ENCODE measurements around the gene TIMM13. TPM values are rescaled to one million over a fixed set of nuclear protein-coding genes. Genes with fewer than 3 reads are reported as not detected.

Gene TIMM13
- total RNA-seq, 1 donor from 2014 or later: 185 TPM

DNA sequence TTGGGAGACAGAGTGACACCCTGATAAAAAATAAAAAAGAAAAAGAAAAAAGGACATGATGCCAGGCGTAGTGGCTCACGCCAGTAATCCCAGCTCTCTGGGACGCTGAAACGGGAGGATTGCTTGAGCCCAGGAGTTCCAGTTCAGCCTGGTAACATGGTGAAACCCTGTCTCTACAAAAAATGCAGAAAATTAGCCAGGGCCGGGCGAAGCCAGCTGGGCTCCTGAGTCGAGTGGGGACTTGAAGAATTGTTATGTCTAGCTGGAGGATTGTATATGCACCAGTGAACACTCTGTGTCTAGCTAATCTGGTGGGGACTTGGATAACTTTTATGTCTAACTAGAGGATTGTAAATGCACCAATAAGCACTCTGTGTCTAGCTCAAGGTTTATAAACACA is 35.0 kb downstream of the TIMM13 start:
- intact Hi-C loops (cut with micrococcal nuclease): loop anchor here (5.0 kb wide), 1 partner anchor 105 kb away; no protein-coding TSS in a partner anchor
- no peaks in the 10 kb centered on the region for H3K36me3 Mint-ChIP-seq (ENCODE audit: low read depth)
- H3K27me3 Mint-ChIP-seq (ENCODE audit: insufficient read depth): peaks cover under 1% of the 10 kb centered on the region
- no peak overlapping the region for H3K27ac Mint-ChIP-seq
- H3K4me1 Mint-ChIP-seq (ENCODE audit: low read depth): peaks cover 5% of the 10 kb centered on the region
- no peak for DNase-seq (ENCODE audit: low spot score)
- no peak overlapping the region for H3K4me3 Mint-ChIP-seq
- H3K9me3 Mint-ChIP-seq: no peaks in the 10 kb centered on the region

DNA sequence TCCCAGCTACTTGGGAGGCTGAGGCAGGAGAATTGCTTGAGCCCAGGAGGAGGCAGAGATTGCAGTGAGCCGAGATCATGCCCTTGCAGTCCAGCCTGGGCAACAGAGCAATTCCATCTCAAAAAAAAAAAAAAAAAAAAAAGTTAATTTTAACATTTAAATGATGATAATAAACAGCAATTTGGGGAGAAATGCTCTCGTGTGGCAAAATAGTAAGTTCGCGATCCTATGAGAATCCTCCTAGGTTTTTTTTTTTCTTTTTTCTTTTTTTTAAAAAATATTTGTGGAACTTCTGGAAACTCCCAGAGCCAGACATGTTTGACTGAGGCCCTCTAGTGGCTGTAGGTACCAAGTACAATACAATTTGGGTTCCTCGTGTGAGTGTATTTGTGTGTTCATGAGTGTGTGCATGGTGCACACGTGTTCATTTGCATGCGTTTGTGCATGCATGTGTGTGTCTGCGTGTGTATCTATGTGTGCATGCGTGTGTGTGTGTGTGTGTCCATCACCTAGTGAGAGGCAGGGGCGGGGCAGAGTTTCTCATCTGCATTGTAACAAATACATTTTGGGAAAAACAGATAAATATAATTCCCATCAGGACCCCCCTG is 36.2 kb downstream of the TIMM13 start:
- intact Hi-C loops (cut with micrococcal nuclease): loop anchor here (1.0 to 5.0 kb wide), 4 partner anchors 64 to 235 kb away; partner anchors contain the start of genes PLEKHJ1 and SF3A2
- Mint-ChIP-seq H3K9me3 (no peaks in the 10 kb centered on the region), H3K36me3 (ENCODE audit: low read depth) (no peaks in the 10 kb centered on the region), H3K4me3 (no peak overlapping the region), H3K27me3 (ENCODE audit: insufficient read depth) (peaks cover 2% of the 10 kb centered on the region), H3K27ac (no peak overlapping the region), H3K4me1 (ENCODE audit: low read depth) (peaks cover 5% of the 10 kb centered on the region)
- peak; percentile 29 for DNase-seq (ENCODE audit: low spot score)

DNA sequence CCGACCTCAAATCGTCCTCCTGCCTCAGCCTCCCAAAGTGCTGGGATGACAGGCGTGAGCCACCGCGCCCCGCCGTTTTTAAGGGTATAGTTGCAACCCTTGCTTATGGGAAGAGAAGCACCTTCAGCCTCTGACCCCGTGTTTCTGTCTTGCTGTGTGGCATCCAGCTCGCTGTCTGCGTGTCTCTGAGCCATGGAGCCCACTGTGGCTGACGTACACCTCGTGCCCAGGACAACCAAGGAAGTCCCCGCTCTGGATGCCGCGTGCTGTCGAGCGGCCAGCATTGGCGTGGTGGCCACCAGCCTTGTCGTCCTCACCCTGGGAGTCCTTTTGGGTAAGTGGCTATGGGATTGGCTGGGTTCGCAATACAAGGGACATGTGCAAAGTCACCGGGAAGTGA is 37.8 kb downstream of the TIMM13 start:
- no peak for DNase-seq (ENCODE audit: low spot score)
- intact Hi-C loops (cut with micrococcal nuclease): no loop called here
- H3K36me3 Mint-ChIP-seq (ENCODE audit: low read depth): no peaks in the 10 kb centered on the region
- no peak overlapping the region for H3K27ac Mint-ChIP-seq
- peaks cover 2% of the 10 kb centered on the region for H3K27me3 Mint-ChIP-seq (ENCODE audit: insufficient read depth)
- no peaks in the 10 kb centered on the region for H3K9me3 Mint-ChIP-seq
- H3K4me3 Mint-ChIP-seq: no peak overlapping the region
- H3K4me1 Mint-ChIP-seq (ENCODE audit: low read depth): peaks cover 5% of the 10 kb centered on the region

DNA sequence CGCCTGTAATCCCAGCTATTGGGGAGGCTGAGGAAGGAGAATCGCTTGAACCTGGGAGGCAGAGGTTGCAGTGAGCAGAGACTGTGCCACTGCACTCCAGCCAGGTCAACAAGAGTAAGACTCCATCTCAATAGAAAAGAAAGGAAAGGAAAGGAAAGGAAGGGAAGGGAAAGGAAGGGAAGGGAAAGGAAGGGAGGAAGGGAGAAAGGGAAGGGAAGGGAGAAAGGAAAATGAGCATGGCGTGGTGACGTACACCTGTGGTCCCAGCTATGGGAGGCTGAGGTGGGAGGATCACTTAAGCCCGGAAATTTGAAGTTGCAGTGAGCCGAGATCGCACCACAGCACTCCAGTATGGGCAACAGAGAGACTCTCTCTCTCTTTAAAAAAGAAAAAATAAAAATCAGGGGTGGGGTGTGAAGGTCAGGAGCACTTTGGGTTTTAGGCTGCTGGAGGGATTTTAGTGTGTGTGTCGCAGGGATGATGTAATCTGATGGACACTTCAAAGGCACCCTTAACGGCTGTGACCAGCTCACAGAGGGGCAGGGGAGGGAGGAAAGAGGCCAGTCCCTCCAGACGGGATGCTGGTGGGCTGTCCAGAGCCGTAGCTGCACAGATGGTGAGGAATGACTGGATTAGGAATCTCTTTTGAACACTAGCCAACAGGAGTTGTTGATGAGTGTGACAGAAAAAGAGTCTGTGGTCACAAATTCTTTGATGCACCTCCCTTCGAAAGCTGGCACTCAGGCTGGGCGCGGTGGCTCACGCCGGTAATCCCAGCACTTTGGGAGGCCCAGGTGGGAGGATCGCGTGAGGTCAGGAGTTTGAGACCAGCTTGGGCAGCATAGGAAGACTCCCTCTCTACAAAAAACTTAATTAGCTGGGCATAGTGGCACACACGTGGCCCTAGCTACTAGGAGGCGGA is 39.8 kb downstream of the TIMM13 start:
- DNase-seq (ENCODE audit: low spot score): no peak
- no peaks in the 10 kb centered on the region for H3K36me3 Mint-ChIP-seq (ENCODE audit: low read depth)
- peaks cover 5% of the 10 kb centered on the region for H3K4me1 Mint-ChIP-seq (ENCODE audit: low read depth)
- peaks cover 3% of the 10 kb centered on the region for H3K27me3 Mint-ChIP-seq (ENCODE audit: insufficient read depth)
- H3K9me3 Mint-ChIP-seq: no peaks in the 10 kb centered on the region
- intact Hi-C loops (cut with micrococcal nuclease): no loop called here
- H3K27ac Mint-ChIP-seq: no peak overlapping the region
- H3K4me3 Mint-ChIP-seq: no peak overlapping the region

DNA sequence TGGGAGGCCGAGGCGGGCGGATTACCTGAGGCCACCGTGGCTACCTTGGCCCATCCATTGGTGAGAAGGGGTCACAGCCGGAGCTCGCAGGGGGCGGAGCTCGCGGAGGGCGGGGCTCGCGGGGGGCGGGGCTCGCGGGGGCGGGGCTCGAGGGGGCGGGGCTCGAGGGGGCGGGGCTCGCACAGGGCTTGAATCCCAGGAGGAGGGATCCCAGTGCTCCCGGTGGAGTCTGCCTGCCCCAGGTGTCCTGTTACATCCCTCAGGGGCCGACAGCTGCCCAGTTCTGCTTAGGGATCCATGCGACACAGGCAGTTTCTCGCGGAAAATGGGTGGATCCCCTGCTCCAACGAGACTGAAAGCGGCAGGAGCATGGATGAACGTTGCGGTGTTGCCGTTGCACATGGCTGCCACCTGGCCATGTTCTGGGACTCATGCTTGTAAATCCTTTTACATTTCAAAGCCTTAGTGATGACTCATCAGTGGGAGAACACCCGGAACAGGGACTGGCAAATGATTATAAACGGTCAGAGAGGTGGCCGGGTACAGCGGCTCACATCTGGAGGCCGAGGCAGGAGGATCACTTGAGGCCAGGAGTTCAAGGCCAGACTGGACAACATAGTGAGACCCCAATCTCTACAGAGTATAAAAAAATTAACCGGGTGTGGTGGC is 42.2 kb downstream of the TIMM13 start:
- Mint-ChIP-seq H3K27ac (no peak overlapping the region), H3K9me3 (peaks cover 13% of the 10 kb centered on the region), H3K4me3 (no peak overlapping the region), H3K27me3 (ENCODE audit: insufficient read depth) (peaks cover 3% of the 10 kb centered on the region), H3K36me3 (ENCODE audit: low read depth) (no peaks in the 10 kb centered on the region), H3K4me1 (ENCODE audit: low read depth) (no peaks in the 10 kb centered on the region)
- intact Hi-C loops (cut with micrococcal nuclease): no loop called here
- no peak for DNase-seq (ENCODE audit: low spot score)

DNA sequence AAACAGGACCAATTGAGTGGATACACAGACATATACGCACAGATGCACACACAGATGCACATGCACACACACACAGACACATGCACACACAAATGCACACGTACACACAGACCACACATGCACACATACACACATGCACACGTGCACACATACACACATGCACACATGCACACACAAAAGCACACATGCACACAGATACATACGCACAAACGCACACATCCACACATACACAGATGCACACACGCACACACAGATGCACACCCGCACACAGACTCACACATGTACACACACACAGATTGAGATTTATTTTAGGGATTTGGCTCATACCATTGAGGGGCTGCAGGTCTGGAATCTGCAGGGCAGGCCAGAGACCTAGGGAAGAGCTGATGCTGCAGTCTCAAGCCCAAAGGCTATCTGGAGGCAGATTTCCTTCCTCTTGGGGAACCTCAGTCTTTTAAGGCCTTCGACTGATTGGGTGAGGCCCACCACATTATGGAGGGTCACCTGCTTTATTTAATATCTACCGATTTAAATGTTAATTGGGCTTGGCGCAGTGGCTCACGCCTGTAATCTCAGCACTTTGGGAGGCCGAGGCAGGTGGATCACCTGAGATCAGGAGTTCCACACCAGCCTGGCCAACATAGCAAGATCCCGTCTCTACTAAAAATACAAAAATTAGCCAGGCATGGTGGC is 44.7 kb downstream of the TIMM13 start:
- H3K9me3 Mint-ChIP-seq: peaks cover 25% of the 10 kb centered on the region
- no peak overlapping the region for H3K27ac Mint-ChIP-seq

DNA sequence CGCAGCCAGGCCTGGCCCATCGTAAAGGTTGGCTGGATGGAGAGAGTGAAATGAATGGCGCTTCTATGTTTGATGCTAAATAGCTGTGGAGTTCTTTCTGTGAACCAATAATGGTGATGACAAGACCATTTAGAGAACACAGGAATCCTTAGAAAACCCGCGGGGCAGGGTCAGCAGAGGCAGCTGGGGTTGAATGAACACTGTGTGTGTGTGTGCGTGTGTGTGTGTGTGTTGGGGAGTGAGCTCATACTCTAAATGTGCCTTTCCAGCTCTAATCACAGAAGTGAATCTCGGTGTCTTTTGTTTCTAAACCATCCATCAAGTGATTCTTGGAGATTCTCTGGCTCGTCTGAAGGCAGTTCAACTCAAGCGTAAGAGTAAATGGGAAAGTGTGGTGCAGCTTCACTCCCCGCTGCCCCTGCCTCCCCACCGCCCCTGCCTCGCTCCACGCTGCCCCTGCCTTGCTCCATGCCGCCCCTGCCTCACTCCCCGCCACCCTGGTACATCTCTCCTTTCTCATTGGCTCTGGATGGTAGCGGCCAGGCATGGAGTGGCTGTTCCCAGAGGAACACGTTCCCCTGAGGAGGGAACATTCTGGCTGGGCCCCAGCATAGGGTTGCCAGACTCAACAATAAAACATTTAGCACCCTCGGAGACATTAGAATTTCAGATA is 46.1 kb downstream of the TIMM13 start:
- Mint-ChIP-seq H3K27ac (no peak overlapping the region), H3K9me3 (peaks cover 25% of the 10 kb centered on the region), H3K4me1 (ENCODE audit: low read depth) (no peaks in the 10 kb centered on the region), H3K36me3 (ENCODE audit: low read depth) (peaks cover 6% of the 10 kb centered on the region), H3K27me3 (ENCODE audit: insufficient read depth) (peaks cover 1% of the 10 kb centered on the region), H3K4me3 (no peak overlapping the region)
- no peak for DNase-seq (ENCODE audit: low spot score)
- intact Hi-C loops (cut with micrococcal nuclease): no loop called here

More for the DNA sequence above, 44.7 kb downstream of the TIMM13 start:
- H3K27me3 Mint-ChIP-seq (ENCODE audit: insufficient read depth): peaks cover 3% of the 10 kb centered on the region
- no peaks in the 10 kb centered on the region for H3K4me1 Mint-ChIP-seq (ENCODE audit: low read depth)
- no peak overlapping the region for H3K4me3 Mint-ChIP-seq
- intact Hi-C loops (cut with micrococcal nuclease): no loop called here
- H3K36me3 Mint-ChIP-seq (ENCODE audit: low read depth): peaks cover 6% of the 10 kb centered on the region
- no peak for DNase-seq (ENCODE audit: low spot score)

DNA sequence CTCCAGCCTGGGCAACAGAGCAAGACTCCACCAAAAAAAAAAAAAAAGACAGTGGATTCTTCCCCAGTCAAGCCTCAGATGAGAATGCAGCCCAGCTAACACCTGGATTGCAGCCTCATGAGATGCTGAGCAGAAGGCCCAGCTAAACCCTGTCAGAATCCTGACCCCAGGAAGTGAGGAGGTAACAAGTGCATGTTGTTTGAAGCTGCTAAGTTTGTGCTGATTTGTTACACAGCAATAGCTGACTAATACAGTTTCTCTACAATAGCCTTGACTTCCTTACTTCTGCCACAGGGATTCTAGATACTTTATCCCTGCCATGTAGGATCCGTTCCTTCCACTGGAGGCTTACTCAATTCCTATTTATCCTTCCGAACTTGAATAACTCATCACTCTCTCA is 46.8 kb downstream of the TIMM13 start:
- intact Hi-C loops (cut with micrococcal nuclease): no loop called here
- DNase-seq (ENCODE audit: low spot score): no peak
- Mint-ChIP-seq H3K4me3 (no peak overlapping the region), H3K36me3 (ENCODE audit: low read depth) (peaks cover 6% of the 10 kb centered on the region), H3K27me3 (ENCODE audit: insufficient read depth) (peaks cover 1% of the 10 kb centered on the region), H3K27ac (no peak overlapping the region), H3K4me1 (ENCODE audit: low read depth) (no peaks in the 10 kb centered on the region), H3K9me3 (peaks cover 25% of the 10 kb centered on the region)

DNA sequence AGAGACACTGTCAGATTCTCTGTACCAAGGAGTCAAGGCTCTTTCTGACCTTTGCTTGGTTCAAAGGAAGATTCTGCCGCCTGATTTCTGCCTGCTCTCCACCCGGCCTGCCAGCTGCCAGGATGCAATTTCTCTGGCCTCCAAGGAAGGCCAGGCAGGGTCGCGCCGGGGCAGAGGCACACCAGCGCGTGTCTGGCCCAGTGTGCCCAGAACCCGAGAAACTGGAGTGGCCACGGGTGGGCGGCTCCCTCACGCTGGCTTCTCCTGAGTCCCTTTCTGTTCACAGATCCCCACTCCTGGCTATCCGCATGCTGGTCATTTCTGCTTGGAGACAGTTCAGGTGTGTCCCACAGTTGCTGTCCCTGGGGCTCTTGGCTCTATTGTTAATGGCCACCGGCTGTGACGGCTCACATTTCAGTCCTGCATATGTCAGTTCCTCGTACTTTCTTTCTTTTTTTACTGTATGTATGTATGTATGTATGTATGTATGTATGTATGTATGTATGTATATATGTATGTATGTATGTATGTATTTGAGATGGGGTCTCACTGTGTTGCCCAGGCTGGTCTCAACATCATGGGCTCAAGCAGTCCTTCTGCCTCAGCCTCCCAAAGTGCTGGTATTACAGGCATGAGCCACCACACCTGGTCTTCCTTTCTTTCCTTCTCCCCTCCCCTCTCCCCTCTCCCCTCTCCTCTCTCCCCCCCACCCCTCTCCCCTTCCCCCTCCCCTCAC is 50.4 kb downstream of the TIMM13 start:
- Mint-ChIP-seq H3K27me3 (ENCODE audit: insufficient read depth) (no peaks in the 10 kb centered on the region), H3K36me3 (ENCODE audit: low read depth) (peaks cover 6% of the 10 kb centered on the region), H3K27ac (no peak overlapping the region), H3K9me3 (peaks cover 30% of the 10 kb centered on the region), H3K4me3 (no peak overlapping the region), H3K4me1 (ENCODE audit: low read depth) (no peaks in the 10 kb centered on the region)
- intact Hi-C loops (cut with micrococcal nuclease): no loop called here
- DNase-seq (ENCODE audit: low spot score): no peak
